ENCODE results near the gene ZG16B.

GRCh38 chr16:2825906-2826305, 4.2 kb upstream of the ZG16B start:
- TF ChIP-seq CTCF (IDR thresholded peaks at IDR 0.05) (no peak), POLR2A (IDR thresholded peaks at IDR 0.05) (no peak)

Data from prostate gland (tissue), 2 donors.